ENCODE results near the gene CPSF7.

The CPSF7 gene

GRCh38 chr11:61353131-61354067 is 76.4 kb downstream of the CPSF7 start:
- DNase-seq = no peak

Measured in T-helper 9 cell (primary cell).